Smooth muscle cell of trachea (primary cell): ENCODE measurements around the gene SLC13A4. TPM values are rescaled to one million over a fixed set of nuclear protein-coding genes. Genes with fewer than 3 reads are reported as not detected.

ENCODE experiments used
- total RNA-seq: library from RNA; depleted of rRNA; stranded (reverse); fragments of >200 nt; gene quantifications from 2 replicates; pipeline ENCODE4 v1.2.1, GENCODE V29; 2014

Gene SLC13A4, protein sequence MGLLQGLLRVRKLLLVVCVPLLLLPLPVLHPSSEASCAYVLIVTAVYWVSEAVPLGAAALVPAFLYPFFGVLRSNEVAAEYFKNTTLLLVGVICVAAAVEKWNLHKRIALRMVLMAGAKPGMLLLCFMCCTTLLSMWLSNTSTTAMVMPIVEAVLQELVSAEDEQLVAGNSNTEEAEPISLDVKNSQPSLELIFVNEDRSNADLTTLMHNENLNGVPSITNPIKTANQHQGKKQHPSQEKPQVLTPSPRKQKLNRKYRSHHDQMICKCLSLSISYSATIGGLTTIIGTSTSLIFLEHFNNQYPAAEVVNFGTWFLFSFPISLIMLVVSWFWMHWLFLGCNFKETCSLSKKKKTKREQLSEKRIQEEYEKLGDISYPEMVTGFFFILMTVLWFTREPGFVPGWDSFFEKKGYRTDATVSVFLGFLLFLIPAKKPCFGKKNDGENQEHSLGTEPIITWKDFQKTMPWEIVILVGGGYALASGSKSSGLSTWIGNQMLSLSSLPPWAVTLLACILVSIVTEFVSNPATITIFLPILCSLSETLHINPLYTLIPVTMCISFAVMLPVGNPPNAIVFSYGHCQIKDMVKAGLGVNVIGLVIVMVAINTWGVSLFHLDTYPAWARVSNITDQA
- total RNA-seq, result 0.33 and 1.2 TPM in 2 replicates

GRCh38 chr7:135728136-135728669 is at the start of gene SLC13A4:
Gene SLC13A4 (minus strand): TSS chr7:135728186. CDS start chr7:135727496, 690 bp downstream.

DNA sequence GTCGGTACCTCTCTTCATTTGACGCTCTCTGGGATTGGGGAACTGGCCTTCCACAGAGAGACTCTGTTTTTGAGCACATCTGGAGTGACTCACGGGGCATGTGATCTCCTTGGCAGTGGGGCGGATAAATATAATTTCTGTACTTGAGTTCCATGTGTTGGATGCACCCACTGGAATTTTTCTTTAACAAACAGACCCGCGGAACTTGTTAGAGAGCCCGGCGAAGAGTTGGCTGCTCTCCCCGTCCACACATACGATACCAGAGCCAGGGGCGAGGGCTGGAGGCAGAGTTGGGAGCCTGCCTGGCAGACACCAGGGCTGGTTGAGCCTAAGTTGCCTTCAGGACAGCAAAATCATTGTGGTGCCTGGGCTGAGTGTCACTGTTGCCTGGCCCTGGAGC is 20.8 kb upstream of the SLC13A4 start, which contains the start of gene FAM180A:
Gene FAM180A, minus strand, starts transcription at position 44 of the 400 bp plus-strand sequence. CDS start 233 bp downstream, outside the sequence.

DNA sequence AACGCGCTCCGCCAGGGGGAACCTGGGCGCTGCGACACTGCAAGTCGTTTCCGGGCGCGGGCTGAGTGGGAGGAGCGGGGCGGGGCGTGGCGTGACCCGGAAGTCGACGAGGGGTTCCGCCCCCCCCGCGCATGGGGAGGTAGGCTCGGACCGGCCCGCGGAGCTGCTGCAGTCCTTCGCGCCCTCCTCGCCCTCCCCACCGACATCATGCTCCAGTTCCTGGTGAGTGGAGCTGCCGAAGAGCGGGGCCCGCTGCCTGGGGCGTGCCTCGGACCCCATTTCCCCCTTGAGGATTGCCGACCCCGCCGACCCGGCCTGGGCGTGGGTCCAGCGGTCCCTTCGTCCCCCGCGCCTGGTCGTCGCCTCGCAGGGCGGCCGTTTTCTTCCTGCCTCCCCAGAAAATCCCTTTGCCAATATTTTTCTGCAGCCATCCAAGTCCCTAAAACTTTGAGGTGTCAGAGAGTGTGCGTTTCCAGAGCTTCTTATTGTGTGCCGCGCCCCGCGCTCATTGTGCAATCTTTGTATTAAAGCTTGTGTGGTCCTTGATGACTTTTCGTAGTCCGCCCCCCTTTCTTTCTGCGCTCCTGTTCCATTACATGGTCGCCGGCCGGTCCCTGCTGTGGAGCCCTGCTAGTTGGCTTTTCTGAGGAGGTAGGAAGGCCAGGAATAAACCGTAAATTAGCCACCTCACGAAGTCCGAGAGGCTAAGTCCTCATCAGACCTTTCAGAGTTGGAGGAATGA is 65.4 kb downstream of the SLC13A4 start, which contains the start of gene STMP1:
Gene STMP1, plus strand, starts transcription at position 142 of the 742 bp plus-strand sequence.

Other genes with a start within 250 kb of the SLC13A4 start
- gene CNOT4, start 218.1 kb downstream of the SLC13A4 start, total RNA-seq, result 7.0 and 8.3 TPM in 2 replicates
- gene NUP205, start 170.3 kb downstream of the SLC13A4 start, total RNA-seq, result 34.9 and 61.7 TPM in 2 replicates
- 12.1 and 26.5 TPM in 2 replicates for gene STMP1, start 65.7 kb downstream of the SLC13A4 start, total RNA-seq
- gene FAM180A, start 20.6 kb upstream of the SLC13A4 start, total RNA-seq, result 68.3 and 80.0 TPM in 2 replicates
- 134 and 156 TPM in 2 replicates for gene MTPN, start 249.2 kb upstream of the SLC13A4 start, total RNA-seq